Activated CD8-positive, alpha-beta T cell treated with anti-CD3 and anti-CD28 coated beads for 36 hours (primary cell): ENCODE measurements around the gene GRB10. TPM values are rescaled to one million over a fixed set of nuclear protein-coding genes. Genes with fewer than 3 reads are reported as not detected.

Experiments used
- ATAC-seq: fragments of 200-7000 bp; cut with Tn5 transposase; one replicate; pipeline ENCODE4 v1.10.0; 2021; ENCODE audit warnings: mild to moderate bottlenecking, moderate library complexity
- CTCF ChIA-PET: fragments of 350-600 bp; sonication (Branson Sonifier 250); formaldehyde crosslinking; loops from one replicate; lab custom pipeline; 2021; ENCODE audit warnings: antibody characterized with exemption; lab: Charles Lee
- POLR2A ChIA-PET: fragments of 350-600 bp; sonication (Branson Sonifier 250); formaldehyde crosslinking; loops from one replicate; lab custom pipeline; 2021; ENCODE audit warnings: antibody characterized with exemption; lab: Charles Lee
- DNase-seq: peaks from one replicate; pipeline ENCODE4 v3.0.0-alpha.2; 2020
- H3K27ac Mint-ChIP-seq: one replicate; pipeline ENCODE4 v1.8.0; 2021; ENCODE audit warnings: mild to moderate bottlenecking, mixed read lengths
- H3K27me3 Mint-ChIP-seq: one replicate; pipeline ENCODE4 v1.8.0; 2021; ENCODE audit warnings: mixed read lengths
- H3K36me3 Mint-ChIP-seq: one replicate; pipeline ENCODE4 v1.8.0; 2021; ENCODE audit warnings: low read depth, mixed read lengths
- H3K4me1 Mint-ChIP-seq: one replicate; pipeline ENCODE4 v1.8.0; 2021; ENCODE audit warnings: low read depth, mixed read lengths
- H3K4me3 Mint-ChIP-seq: one replicate; pipeline ENCODE4 v1.8.0; 2021; ENCODE audit warnings: mild to moderate bottlenecking, moderate library complexity, mixed read lengths
- H3K9me3 Mint-ChIP-seq: one replicate; pipeline ENCODE4 v1.8.0; 2021; ENCODE audit warnings: mixed read lengths
- intact Hi-C: fragments of 100-400 bp; cut with micrococcal nuclease; formaldehyde crosslinking; loops from one replicate; pipeline ENCODE4 v1.10.0; 2022
- total RNA-seq, 2 experiments: library from RNA; stranded (reverse); gene quantifications; one replicate each; pipeline ENCODE4 v1.2.3, GENCODE V29; 2021
- TF ChIP-seq, protein P1 (sequence below): fragments of 200-600 bp; IDR thresholded peaks from one replicate; pipeline ENCODE4 v1.8.0; 2022; ENCODE audit warnings: antibody characterized with exemption, mild to moderate bottlenecking

The GRB10 gene
- total RNA-seq, 2 experiments from 2014 or later, result 5.6 to 6.9 TPM

DNA sequence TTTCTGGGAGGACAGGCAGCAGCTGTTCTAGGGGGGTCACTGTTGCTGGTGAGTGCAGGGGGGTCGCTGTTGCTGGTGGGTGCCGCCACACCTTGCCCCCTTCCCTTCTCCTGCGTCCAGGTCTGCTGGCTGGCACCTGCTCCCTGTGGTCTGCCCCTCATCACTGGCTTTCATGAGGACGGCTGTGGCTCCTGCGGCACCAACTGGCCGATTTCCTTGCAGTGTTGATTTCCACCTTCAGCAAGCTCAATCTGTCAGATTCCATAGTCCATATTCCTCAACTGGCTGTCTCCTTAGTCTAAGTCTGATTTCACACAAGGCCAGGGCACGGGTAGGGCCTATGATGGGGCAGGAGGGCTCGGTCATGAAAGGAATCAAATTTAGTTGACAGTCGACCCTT lies 23.4 kb upstream of the GRB10 start:
- no peak overlapping the region for H3K27ac Mint-ChIP-seq
- POLR2A ChIA-PET, result interaction anchor here (1.0 kb wide), 1 partner anchor 85 kb away, joined by 3 read pairs; no protein-coding TSS in a partner anchor
- TF ChIP-seq, protein P1, sequence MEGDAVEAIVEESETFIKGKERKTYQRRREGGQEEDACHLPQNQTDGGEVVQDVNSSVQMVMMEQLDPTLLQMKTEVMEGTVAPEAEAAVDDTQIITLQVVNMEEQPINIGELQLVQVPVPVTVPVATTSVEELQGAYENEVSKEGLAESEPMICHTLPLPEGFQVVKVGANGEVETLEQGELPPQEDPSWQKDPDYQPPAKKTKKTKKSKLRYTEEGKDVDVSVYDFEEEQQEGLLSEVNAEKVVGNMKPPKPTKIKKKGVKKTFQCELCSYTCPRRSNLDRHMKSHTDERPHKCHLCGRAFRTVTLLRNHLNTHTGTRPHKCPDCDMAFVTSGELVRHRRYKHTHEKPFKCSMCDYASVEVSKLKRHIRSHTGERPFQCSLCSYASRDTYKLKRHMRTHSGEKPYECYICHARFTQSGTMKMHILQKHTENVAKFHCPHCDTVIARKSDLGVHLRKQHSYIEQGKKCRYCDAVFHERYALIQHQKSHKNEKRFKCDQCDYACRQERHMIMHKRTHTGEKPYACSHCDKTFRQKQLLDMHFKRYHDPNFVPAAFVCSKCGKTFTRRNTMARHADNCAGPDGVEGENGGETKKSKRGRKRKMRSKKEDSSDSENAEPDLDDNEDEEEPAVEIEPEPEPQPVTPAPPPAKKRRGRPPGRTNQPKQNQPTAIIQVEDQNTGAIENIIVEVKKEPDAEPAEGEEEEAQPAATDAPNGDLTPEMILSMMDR, result no peak
- peaks cover 6% of the 10 kb centered on the region for H3K27me3 Mint-ChIP-seq
- H3K4me3 Mint-ChIP-seq, result no peak overlapping the region
- H3K4me1 Mint-ChIP-seq, result peaks cover 12% of the 10 kb centered on the region
- intact Hi-C loops, result no loop called here
- DNase-seq, result no peak
- CTCF ChIA-PET, result interaction anchor here (1.1 kb wide), 1 partner anchor 355 kb away, joined by 5 read pairs; no protein-coding TSS in a partner anchor
- no peaks in the 10 kb centered on the region for H3K9me3 Mint-ChIP-seq
- no peaks in the 10 kb centered on the region for H3K36me3 Mint-ChIP-seq
- ATAC-seq, result no peak

DNA sequence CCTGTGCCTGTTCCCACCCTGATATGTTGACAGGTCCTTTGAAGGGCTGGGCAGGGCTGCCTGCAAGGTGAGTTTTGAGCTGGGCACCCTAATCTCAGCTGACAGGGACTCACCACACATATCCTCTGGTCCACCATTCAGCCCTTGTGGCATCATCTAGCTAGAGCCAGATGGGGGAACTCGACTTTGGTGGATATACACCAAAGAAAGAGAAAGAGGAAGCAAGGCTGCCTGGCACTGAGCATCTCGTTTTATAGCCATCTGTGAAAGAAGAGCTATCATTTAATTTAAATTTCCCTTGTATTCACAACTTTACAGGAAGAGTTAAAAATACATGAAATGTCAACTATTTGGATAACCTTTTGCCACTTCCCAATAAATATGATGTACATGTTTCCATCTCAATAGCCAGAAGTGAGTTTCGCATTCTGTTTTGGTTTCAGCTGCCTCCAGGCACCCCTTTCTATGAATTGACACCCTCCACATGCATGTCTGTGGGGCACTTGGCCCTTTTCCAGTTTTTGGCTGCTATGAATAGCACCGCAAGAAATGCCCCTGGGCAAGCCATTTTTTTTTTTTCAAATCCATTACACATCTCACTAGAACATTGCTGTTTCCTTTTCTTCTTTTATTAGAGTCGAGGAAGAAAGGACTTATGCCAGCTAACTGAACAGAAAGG lies 22.9 kb upstream of the GRB10 start:
- TF ChIP-seq, protein P1, result no peak
- no peaks in the 10 kb centered on the region for H3K9me3 Mint-ChIP-seq
- peak; percentile 60 for ATAC-seq
- peaks cover 12% of the 10 kb centered on the region for H3K4me1 Mint-ChIP-seq
- CTCF ChIA-PET, result interaction anchor here (1.1 kb wide), 1 partner anchor 355 kb away, joined by 5 read pairs; no protein-coding TSS in a partner anchor
- H3K36me3 Mint-ChIP-seq, result no peaks in the 10 kb centered on the region
- peak; percentile 47 for DNase-seq
- peak overlapping the region; percentile 38 for H3K27ac Mint-ChIP-seq
- POLR2A ChIA-PET, result interaction anchor here (0.8 to 1.0 kb wide), 2 partner anchors 43 to 85 kb away, joined by 3 read pairs; no protein-coding TSS in a partner anchor
- intact Hi-C loops, result no loop called here
- no peak overlapping the region for H3K4me3 Mint-ChIP-seq
- peaks cover 9% of the 10 kb centered on the region for H3K27me3 Mint-ChIP-seq

DNA sequence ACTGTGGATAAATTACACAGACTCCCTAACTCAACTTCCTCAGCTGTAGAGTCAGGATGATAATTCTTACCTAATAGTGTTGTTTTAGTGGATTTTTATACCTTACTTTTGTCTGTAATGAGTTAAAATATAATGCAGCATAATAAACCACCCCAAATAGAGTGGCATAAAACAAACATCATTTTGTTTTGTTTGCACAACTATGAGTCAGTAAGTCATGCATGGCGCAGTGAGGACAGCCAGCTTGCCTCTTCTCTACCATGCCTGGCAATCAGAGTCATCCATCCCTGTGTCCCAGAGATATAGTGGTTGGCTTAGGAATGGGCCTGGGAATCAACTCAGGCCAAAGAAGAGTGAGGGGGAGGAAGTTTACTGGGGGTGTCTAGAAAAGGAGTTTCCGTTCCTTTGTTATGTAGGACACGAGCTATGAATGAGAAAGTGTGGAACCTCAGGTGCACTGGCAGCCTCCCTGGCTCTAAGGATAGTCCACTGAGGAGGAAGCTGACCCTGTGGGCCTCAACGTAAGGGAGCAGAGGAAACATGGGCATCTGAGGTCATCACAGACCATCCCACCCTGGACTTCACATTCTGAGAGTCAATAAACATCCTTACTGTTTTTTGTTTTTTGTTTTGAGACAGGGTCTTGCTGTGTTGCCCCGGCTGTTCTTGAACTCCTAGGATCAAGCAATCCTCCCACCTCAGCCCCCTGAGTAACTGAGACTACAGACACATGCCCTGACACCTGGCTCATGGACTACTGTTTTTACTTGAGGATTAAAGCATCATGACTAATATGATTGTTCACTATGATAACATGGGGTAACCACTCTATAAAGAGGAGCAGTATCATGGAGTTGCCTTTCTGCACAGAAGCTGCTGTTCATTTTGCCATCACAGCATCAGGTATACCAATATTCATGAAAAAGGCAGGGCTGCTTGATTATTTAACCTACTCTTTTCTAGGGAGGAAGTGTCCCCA lies 21.0 kb upstream of the GRB10 start:
- Mint-ChIP-seq H3K27me3 (peaks cover 8% of the 10 kb centered on the region), H3K4me1 (peaks cover 12% of the 10 kb centered on the region), H3K4me3 (no peak overlapping the region), H3K36me3 (no peaks in the 10 kb centered on the region), H3K9me3 (peaks cover 1% of the 10 kb centered on the region), H3K27ac (no peak overlapping the region)
- ATAC-seq (no peak), DNase-seq (no peak)
- POLR2A ChIA-PET, result no interaction called here
- CTCF ChIA-PET, result interaction anchor here (1.2 kb wide), 1 partner anchor 357 kb away, joined by 4 read pairs; no protein-coding TSS in a partner anchor
- intact Hi-C loops, result no loop called here
- TF ChIP-seq, protein P1, result no peak

DNA sequence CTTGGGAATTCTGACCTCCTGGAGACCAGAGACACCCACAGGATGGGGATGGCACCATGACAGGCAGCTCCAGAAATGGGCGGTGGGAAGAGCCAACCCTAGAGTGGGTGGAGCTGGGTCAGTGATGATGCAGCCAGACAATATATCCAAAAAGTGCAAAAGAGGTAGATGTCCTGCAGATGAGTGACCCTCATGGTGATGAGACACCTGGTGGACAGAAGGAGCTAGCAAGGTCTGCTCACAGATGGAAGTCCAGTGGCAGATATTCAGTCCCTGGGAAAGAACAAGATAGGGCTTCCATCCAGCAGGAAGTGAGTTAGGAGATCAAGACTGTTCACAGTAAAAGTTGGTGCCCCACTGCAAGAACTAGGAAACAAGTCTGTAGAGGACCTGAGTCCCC lies 19.2 kb upstream of the GRB10 start:
- ChIA-PET CTCF (no interaction called here), POLR2A (no interaction called here)
- ATAC-seq (no peak), DNase-seq (no peak)
- intact Hi-C loops, result no loop called here
- H3K27me3 Mint-ChIP-seq, result peaks cover 10% of the 10 kb centered on the region
- H3K36me3 Mint-ChIP-seq, result no peaks in the 10 kb centered on the region
- H3K4me1 Mint-ChIP-seq, result peaks cover 12% of the 10 kb centered on the region
- TF ChIP-seq, protein P1, result no peak
- peaks cover 3% of the 10 kb centered on the region for H3K9me3 Mint-ChIP-seq
- no peak overlapping the region for H3K4me3 Mint-ChIP-seq
- no peak overlapping the region for H3K27ac Mint-ChIP-seq
